NOMO-1 treated with dmso at 0.1 percent for 144 hours (cell line): Measurements from ENCODE around the gene MDK.
"Not testable (repeated sequence)": the region's sequence is repeated elsewhere in the genome, so short reads cannot be mapped to it uniquely, and the experiment has no call there.

Source experiments
- DNase-seq: peaks from one replicate; lab custom pipeline; 2025; ENCODE audit not compliant: unreplicated experiment; lab: John Stamatoyannopoulos, UW

The MDK gene

GRCh38 chr11:46367244-46367915, 14.1 kb upstream of the MDK start:
- no peak for DNase-seq

GRCh38 chr11:46367916-46368267, 13.6 kb upstream of the MDK start:
- no peak for DNase-seq

- DNase-seq: no peak
Observed at GRCh38 chr11:46369458-46370152, 11.9 kb upstream of the MDK start.

GRCh38 chr11:46370253-46370652, 11.2 kb upstream of the MDK start:
- DNase-seq: no peak

- not testable (repeated sequence) for DNase-seq
Observed at GRCh38 chr11:46371262-46371661, 10.2 kb upstream of the MDK start.

GRCh38 chr11:46372086-46372485, 9.4 kb upstream of the MDK start:
- no peak for DNase-seq

GRCh38 chr11:46372501-46372900, 9.0 kb upstream of the MDK start:
- not testable (repeated sequence) for DNase-seq

- DNase-seq: no peak
Observed at GRCh38 chr11:46373787-46374740, 7.4 kb upstream of the MDK start.

- DNase-seq: no peak
Observed at GRCh38 chr11:46374815-46375214, 6.7 kb upstream of the MDK start.

GRCh38 chr11:46375392-46376101, 5.9 kb upstream of the MDK start:
- DNase-seq: no peak

- no peak for DNase-seq
Observed at GRCh38 chr11:46376258-46377050, 5.0 kb upstream of the MDK start.

GRCh38 chr11:46377290-46377689, 4.2 kb upstream of the MDK start:
- no peak for DNase-seq

- no peak for DNase-seq
Observed at GRCh38 chr11:46377831-46378230, 3.6 kb upstream of the MDK start.

- no peak for DNase-seq
Observed at GRCh38 chr11:46378296-46378695, 3.2 kb upstream of the MDK start.

- no peak for DNase-seq
Observed at GRCh38 chr11:46378811-46379481, 2.5 kb upstream of the MDK start.

GRCh38 chr11:46379482-46380293, 1.8 kb upstream of the MDK start:
- DNase-seq: not testable (repeated sequence)

- DNase-seq: no peak
Observed at GRCh38 chr11:46380340-46381047, 975 bp upstream of the MDK start.
